ENCODE results near the gene ABCC6. TPM values are rescaled to one million over a fixed set of nuclear protein-coding genes. Genes with fewer than 3 reads are reported as not detected.

ABCC6 gene
- total and polyA plus RNA-seq, 2 donors (not counting 3 experiments of a cell fraction or from before 2014, with no cell fraction given): 0.07 to 0.84 TPM

- ChIA-PET CTCF (interaction anchor here (1.2 to 2.1 kb wide), 6 partner anchors 16 to 247 kb away, joined by 3 to 19 read pairs (median 3); partner anchors contain the start of gene CEP20), POLR2A (interaction anchor here (1.2 to 1.6 kb wide), 3 partner anchors 123 to 171 kb away, joined by 3 to 10 read pairs (median 4); no protein-coding TSS in a partner anchor)
- dilution Hi-C loops (cut with MboI; ENCODE audit: extremely low pct_ligation_motif_present, low sequenced_read_pairs) (no loop called here), intact Hi-C loops (cut with micrococcal nuclease) (loop anchor here (2.0 to 10.0 kb wide), 4 partner anchors 74 to 530 kb away; no protein-coding TSS in a partner anchor)
- H3K9me1 ChIP-seq (replicated peaks; ENCODE audit: control insufficient read depth, extremely low read depth, insufficient read depth, low read length): no peaks in the 10 kb centered on the region
- H3K4me3 ChIP-seq (replicated peaks in 1 of 3; ENCODE audit: insufficient read depth in 1 of 3, low read depth in 1 of 3, low read length in 3 of 3): no peak overlapping the region
- DNase-seq (ENCODE audit: low read depth, low spot score) (no peak), FAIRE-seq (no peak)
- peaks cover 5% of the 10 kb centered on the region for H3K9me3 ChIP-seq (replicated peaks; ENCODE audit: control insufficient read depth, insufficient read depth, low read length)
- H3K27me3 ChIP-seq (ENCODE audit: control insufficient read depth in 2 of 2, insufficient read depth in 2 of 2, low read length in 2 of 2): no peaks in the 10 kb centered on the region
- peak overlapping the region; percentile 32 for H3K9ac ChIP-seq (replicated peaks; ENCODE audit: extremely low read depth, insufficient read depth, low read length)
- H3K79me2 ChIP-seq (ENCODE audit: control insufficient read depth, insufficient read depth, low read length): peaks cover 4% of the 10 kb centered on the region
- peak overlapping the region; percentile 5 for H3K4me2 ChIP-seq (ENCODE audit: insufficient read depth, low read length)
- H3K27ac ChIP-seq (ENCODE audit: insufficient read depth, low read depth, low read length): peak overlapping the region; percentile 83
- peaks cover 19% of the 10 kb centered on the region for H3K4me1 ChIP-seq (ENCODE audit: control insufficient read depth, extremely low read depth, insufficient read depth, low read length)
- TF ChIP-seq POLR2AphosphoS5 (IDR thresholded peaks at IDR 0.05; ENCODE audit: insufficient read depth, low read depth, low read length) (peak; percentile 38), EZH2 (IDR thresholded peaks at IDR 0.05; ENCODE audit: borderline replicate concordance, low read depth, low read length, severe bottlenecking) (no peak)
- no peak overlapping the region for H2AFZ ChIP-seq (ENCODE audit: low read depth, low read length)
- peaks cover 13 to 24% of the 10 kb centered on the region in 2 experiments for H3K36me3 ChIP-seq (ENCODE audit: control insufficient read depth in 2 of 2, extremely low read depth in 1 of 2, insufficient read depth in 2 of 2, low read length in 2 of 2)
- no peaks in the 10 kb centered on the region for H4K20me1 ChIP-seq (replicated peaks; ENCODE audit: control insufficient read depth, extremely low read depth, insufficient read depth, low read length)
- BruUV-seq (replicated peaks): no TSS peak
These were observed 102.0 kb downstream of the ABCC6 start for GRCh38 chr16:16121185-16121727.

- ChIA-PET CTCF (interaction anchor here (0.5 to 2.1 kb wide), 12 partner anchors 7 to 439 kb away, joined by 3 to 19 read pairs (median 3); partner anchors contain the start of gene CEP20), POLR2A (interaction anchor here (1.2 to 1.6 kb wide), 3 partner anchors 122 to 170 kb away, joined by 3 to 10 read pairs (median 4); no protein-coding TSS in a partner anchor)
- H3K27ac ChIP-seq (ENCODE audit: insufficient read depth, low read depth, low read length): peak overlapping the region; percentile 83
- H3K9me3 ChIP-seq (replicated peaks; ENCODE audit: control insufficient read depth, insufficient read depth, low read length): peaks cover 5% of the 10 kb centered on the region
- peak; percentile 98 for DNase-seq (ENCODE audit: low read depth, low spot score)
- peak overlapping the region in 1 of 3 experiments; percentile 4 for H3K4me3 ChIP-seq (replicated peaks in 1 of 3; ENCODE audit: insufficient read depth in 1 of 3, low read depth in 1 of 3, low read length in 3 of 3)
- H3K36me3 ChIP-seq (ENCODE audit: control insufficient read depth in 2 of 2, extremely low read depth in 1 of 2, insufficient read depth in 2 of 2, low read length in 2 of 2): peaks cover 13 to 22% of the 10 kb centered on the region in 2 experiments
- no peaks in the 10 kb centered on the region for H4K20me1 ChIP-seq (replicated peaks; ENCODE audit: control insufficient read depth, extremely low read depth, insufficient read depth, low read length)
- no peak overlapping the region for H2AFZ ChIP-seq (ENCODE audit: low read depth, low read length)
- intact Hi-C loops (cut with micrococcal nuclease) (loop anchor here (1.0 to 10.0 kb wide), 6 partner anchors 73 to 530 kb away; no protein-coding TSS in a partner anchor), dilution Hi-C loops (cut with MboI; ENCODE audit: extremely low pct_ligation_motif_present, low sequenced_read_pairs) (no loop called here)
- no peaks in the 10 kb centered on the region for H3K9me1 ChIP-seq (replicated peaks; ENCODE audit: control insufficient read depth, extremely low read depth, insufficient read depth, low read length)
- H3K4me2 ChIP-seq (ENCODE audit: insufficient read depth, low read length): peak overlapping the region; percentile 2
- no peaks in the 10 kb centered on the region for H3K27me3 ChIP-seq (ENCODE audit: control insufficient read depth in 2 of 2, insufficient read depth in 2 of 2, low read length in 2 of 2)
- TF ChIP-seq EZH2 (IDR thresholded peaks at IDR 0.05; ENCODE audit: borderline replicate concordance, low read depth, low read length, severe bottlenecking) (no peak), POLR2AphosphoS5 (IDR thresholded peaks at IDR 0.05; ENCODE audit: insufficient read depth, low read depth, low read length) (peak; percentile 81), MAX (IDR thresholded peaks at IDR 0.05; ENCODE audit: insufficient read depth, insufficient read length) (peak; percentile 12), MYC (IDR thresholded peaks at IDR 0.05; ENCODE audit: low read depth, low read length) (peak; percentile 37), FOS (IDR thresholded peaks at IDR 0.05; ENCODE audit: borderline replicate concordance, insufficient read depth, low read length) (peak; percentile 70), POLR2A (IDR thresholded peaks at IDR 0.05; ENCODE audit: low read depth, low read length) (peak; percentile 81), JUN (IDR thresholded peaks at IDR 0.05; ENCODE audit: borderline replicate concordance, insufficient read depth, insufficient read length, low read depth) (peak; percentile 97), CTCF (IDR thresholded peaks at IDR 0.05; ENCODE audit: extremely low read depth in 1 of 2, insufficient read depth in 1 of 2, low read depth in 1 of 2, low read length in 2 of 2) (no peak), GATA2 (IDR thresholded peaks at IDR 0.05; ENCODE audit: insufficient read depth, insufficient read length, low read depth, low read length) (peak; percentile 98)
- H3K4me1 ChIP-seq (ENCODE audit: control insufficient read depth, extremely low read depth, insufficient read depth, low read length): peaks cover 19% of the 10 kb centered on the region
- peaks cover 4% of the 10 kb centered on the region for H3K79me2 ChIP-seq (ENCODE audit: control insufficient read depth, insufficient read depth, low read length)
- FAIRE-seq: peak; percentile 99
- H3K9ac ChIP-seq (replicated peaks; ENCODE audit: extremely low read depth, insufficient read depth, low read length): peak overlapping the region; percentile 55
- TSS peak; percentile 79 for BruUV-seq (replicated peaks)
These were observed 102.7 kb downstream of the ABCC6 start for GRCh38 chr16:16120382-16121184.

All from endothelial cell of umbilical vein (primary cell).